Adrenal gland (tissue), 12 donors: ENCODE results near the gene APOC3. TPM values are rescaled to one million over a fixed set of nuclear protein-coding genes. Genes with fewer than 3 reads are reported as not detected.

ENCODE experiments used
- DNase-seq, 7 donors: peaks; one replicate each; pipeline ENCODE4 v3.0.0-alpha.2; 2019 to 2020
- H3K27ac ChIP-seq, 5 donors: fragments of 200-600 bp; sonication (generic) in 4 of 5; 1 replicate in 3 of 5; 2 replicates in 2 of 5; pipeline versions ENCODE4 v1.5.1 to v1.8.0; 2016 to 2020; ENCODE audit warnings: mild to moderate bottlenecking in 1 of 5
- H3K27me3 ChIP-seq: fragments of 200-600 bp; 2 replicates; pipeline ENCODE4 v1.8.0; 2021
- H3K36me3 ChIP-seq, 2 donors: fragments of 200-600 bp; replicated peaks in 1 of 2; 1 replicate in 1 of 2; 2 replicates in 1 of 2; pipeline versions ENCODE4 v1.5.1 to v1.8.0; 2018 to 2022
- H3K4me1 ChIP-seq, 2 donors: fragments of 200-600 bp; replicated peaks in 1 of 2; 1 replicate in 1 of 2; 2 replicates in 1 of 2; pipeline versions ENCODE4 v1.5.1 to v1.8.0; 2018 to 2021
- H3K4me3 ChIP-seq, 4 donors: fragments of 200-600 bp; sonication (generic) in 3 of 4; one replicate each; pipeline ENCODE4 v1.5.1; 2016 to 2018
- H3K9me3 ChIP-seq, 3 donors: fragments of 200-600 bp; sonication (generic) in 1 of 3; replicated peaks in 1 of 3; 1 replicate in 2 of 3; 2 replicates in 1 of 3; pipeline versions ENCODE4 v1.5.1 to v1.8.0; 2016 to 2021
- POLR2A ChIP-seq, 2 donors: fragments of 450-650 bp; IDR thresholded peaks; one replicate each; pipeline ENCODE4 v1.6.1; 2017; ENCODE audit warnings: antibody characterized with exemption in 2 of 2, mild to moderate bottlenecking in 2 of 2, moderate library complexity in 1 of 2
- WGBS, 4 donors: extraction: QIAGEN DNeasy Blood & Tissue Kit in 2 of 4; methylation state at CpG; one replicate each; pipeline versions ENCODE4 v1.1.5 to v1.1.7; 2013 to 2017; 5-methylcytosine and 5-hydroxymethylcytosine counted together
- intact Hi-C, 2 donors: fragments of 100-400 bp; cut with DNase I; formaldehyde crosslinking; loops; one replicate each; pipeline versions ENCODE4 v1.14.1 to v1.15.0; 2022 to 2023
- polyA plus RNA-seq, 3 donors: library from polyadenylated mRNA; stranded (reverse); fragments of 200-250 nt in 2 of 3; fragments of 350-450 nt in 1 of 3; fragmentation: Illumina TruSeq in 1 of 3; extraction: RNeasy Lipid Tissue Mini Kit (QIAGEN cat#74804) in 1 of 3; gene quantifications; one replicate each; pipeline ENCODE4 v1.2.3, GENCODE V29; 2013 to 2014
- total RNA-seq, 9 donors: library from RNA; depleted of rRNA in 4 of 9; stranded (reverse); fragments of >200 nt in 4 of 9; fragments of 120-200 nt in 1 of 9; fragmentation: NEBNext Ultra II Directional in 1 of 9; extraction: Animal tissue kit (Norgen Biotek cat#: 25700) in 1 of 9; gene quantifications; one replicate each; pipeline versions ENCODE4 v1.1.0 to v1.2.4, GENCODE V29; 2013 to 2023
- TF ChIP-seq, protein P1 (sequence below), 6 experiments: fragments of 450-650 bp in 4 of 6; fragments of 200-600 bp in 2 of 6; sonication (generic) in 1 of 6; IDR thresholded peaks; 1 replicate in 5 of 6; 2 replicates in 1 of 6; pipeline versions ENCODE4 v1.5.1 to v1.8.0; 2016 to 2021; ENCODE audit warnings: antibody characterized with exemption in 6 of 6, mild to moderate bottlenecking in 2 of 6, moderate library complexity in 1 of 6
- donor health status: healthy with polysubstance abuse.
- donor health status: Bipolar disorder and iron deficiency.
- donor health status: DM: yes; HTN: yes; CAD: no.
- donor health status: DM: no; HTN: no; CAD: no.
- donor health status: DM: no; HTN: no; CAD: no.
- donor health status: DM: yes; HTN: yes; CAD: no.

The APOC3 gene
- total and polyA plus RNA-seq, 12 donors = 0.20 to 3.1 (median 1.0) TPM; not detected in 5

DNA sequence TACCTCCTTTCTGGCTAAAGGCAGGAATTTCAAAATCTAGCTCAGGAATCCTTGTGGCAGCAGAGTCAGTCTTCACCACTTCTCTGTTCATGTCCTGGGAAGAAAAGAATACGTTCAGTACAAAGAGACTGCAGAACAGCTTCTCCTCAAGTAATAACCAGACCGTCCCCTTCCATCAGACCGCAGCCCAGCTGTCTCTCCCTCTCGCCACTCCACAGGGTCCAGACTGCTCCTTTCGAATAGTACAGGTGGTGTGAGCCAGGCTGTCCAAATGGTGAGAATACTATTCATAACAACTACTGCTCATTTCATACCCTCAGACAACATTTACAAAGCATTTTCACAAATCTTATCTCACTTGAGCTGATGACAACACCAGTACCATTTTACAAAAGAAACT lies 42.7 kb upstream of the APOC3 start:
- no peak for DNase-seq
- TF ChIP-seq, protein P1, sequence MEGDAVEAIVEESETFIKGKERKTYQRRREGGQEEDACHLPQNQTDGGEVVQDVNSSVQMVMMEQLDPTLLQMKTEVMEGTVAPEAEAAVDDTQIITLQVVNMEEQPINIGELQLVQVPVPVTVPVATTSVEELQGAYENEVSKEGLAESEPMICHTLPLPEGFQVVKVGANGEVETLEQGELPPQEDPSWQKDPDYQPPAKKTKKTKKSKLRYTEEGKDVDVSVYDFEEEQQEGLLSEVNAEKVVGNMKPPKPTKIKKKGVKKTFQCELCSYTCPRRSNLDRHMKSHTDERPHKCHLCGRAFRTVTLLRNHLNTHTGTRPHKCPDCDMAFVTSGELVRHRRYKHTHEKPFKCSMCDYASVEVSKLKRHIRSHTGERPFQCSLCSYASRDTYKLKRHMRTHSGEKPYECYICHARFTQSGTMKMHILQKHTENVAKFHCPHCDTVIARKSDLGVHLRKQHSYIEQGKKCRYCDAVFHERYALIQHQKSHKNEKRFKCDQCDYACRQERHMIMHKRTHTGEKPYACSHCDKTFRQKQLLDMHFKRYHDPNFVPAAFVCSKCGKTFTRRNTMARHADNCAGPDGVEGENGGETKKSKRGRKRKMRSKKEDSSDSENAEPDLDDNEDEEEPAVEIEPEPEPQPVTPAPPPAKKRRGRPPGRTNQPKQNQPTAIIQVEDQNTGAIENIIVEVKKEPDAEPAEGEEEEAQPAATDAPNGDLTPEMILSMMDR (IDR thresholded peaks at IDR 0.05) = no peak
- no peak for TF ChIP-seq POLR2A (IDR thresholded peaks at IDR 0.05)
- H3K9me3 ChIP-seq = no peaks in the 10 kb centered on the region
- H3K27ac ChIP-seq = no peak overlapping the region
- H3K4me3 ChIP-seq = peak overlapping the region in 3 of 4 donors; percentile 30 to 97 (median 77)
- 60 to 68% (median 64%) methylated on average over 5 of the region's 5 CpGs for WGBS, 4 donors
- peaks cover 0 to 43% of the 10 kb centered on the region in 2 donors for H3K36me3 ChIP-seq
- no peaks in the 10 kb centered on the region for H3K27me3 ChIP-seq
- H3K4me1 ChIP-seq = peaks cover 0 to 9% of the 10 kb centered on the region in 2 donors
- intact Hi-C loops = loop anchor here in 1 of 2 donors (10.0 kb wide), 1 partner anchor 438 kb away; no protein-coding TSS in a partner anchor

DNA sequence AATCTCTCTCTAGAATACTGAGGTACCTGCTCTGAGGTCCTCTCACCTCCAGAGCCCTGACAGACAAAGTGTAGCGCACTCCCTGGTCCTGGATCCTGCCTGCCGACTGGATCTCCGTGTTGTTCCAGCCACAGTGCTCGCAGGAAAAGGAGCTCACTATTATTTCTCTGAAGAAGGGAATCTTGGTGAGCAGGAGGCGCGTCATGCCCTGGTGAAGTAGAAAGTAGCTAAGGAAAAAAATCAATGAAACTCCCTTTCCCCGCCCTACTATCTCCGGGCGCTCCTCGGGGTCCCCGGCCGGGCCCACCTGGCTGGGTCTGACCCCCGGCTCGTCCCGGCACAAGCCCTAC lies 42.3 kb upstream of the APOC3 start:
- intact Hi-C loops = loop anchor here in 1 of 2 donors (10.0 kb wide), 1 partner anchor 437 kb away; no protein-coding TSS in a partner anchor
- Histone ChIP-seq H3K27me3 (no peaks in the 10 kb centered on the region), H3K36me3 (peaks cover 0 to 39% of the 10 kb centered on the region in 2 donors), H3K9me3 (no peaks in the 10 kb centered on the region), H3K4me3 (peak overlapping the region; percentile 30 to 97 (median 81)), H3K27ac (peak overlapping the region in 4 of 5 donors; percentile 61 to 83 (median 76)), H3K4me1 (peaks cover 0 to 9% of the 10 kb centered on the region in 2 donors)
- DNase-seq = peak in 1 of 7 donors; percentile 13
- 0 to 1% (median 0%) methylated on average over 11 to 15 of the region's 15 CpGs for WGBS, 4 donors
- no peak for TF ChIP-seq POLR2A (IDR thresholded peaks at IDR 0.05)
- TF ChIP-seq, protein P1 (IDR thresholded peaks at IDR 0.05) = no peak

- 0 to 2% (median 1%) methylated on average over 28 to 56 of the region's 56 CpGs for WGBS, 4 donors
- DNase-seq = peak; percentile 76 to 89 (median 79)
- H3K36me3 ChIP-seq = peaks cover 0 to 34% of the 10 kb centered on the region in 2 donors
- TF ChIP-seq, protein P1 (IDR thresholded peaks at IDR 0.05) = peak in 3 of 6 experiments; percentile 13 to 25 (median 20)
- TF ChIP-seq POLR2A (IDR thresholded peaks at IDR 0.05) = peak in 1 of 2 donors; percentile 48
- intact Hi-C loops = loop anchor here in 1 of 2 donors (10.0 kb wide), 1 partner anchor 437 kb away; no protein-coding TSS in a partner anchor
- no peaks in the 10 kb centered on the region for H3K9me3 ChIP-seq
- H3K4me1 ChIP-seq = peaks cover 0 to 9% of the 10 kb centered on the region in 2 donors
- H3K4me3 ChIP-seq = peak within 1 kb of the TSS; percentile 30 to 97 (median 81)
- peak within 1 kb of the TSS; percentile 41 to 83 (median 68) for H3K27ac ChIP-seq
- no peaks in the 10 kb centered on the region for H3K27me3 ChIP-seq
Observed at GRCh38 chr11:116787786-116788486, 41.8 kb upstream of the APOC3 start, which contains the start of gene ZPR1. ZPR1 (minus strand) TSS chr11:116788023; CDS start chr11:116787990, 33 bp downstream.

DNA sequence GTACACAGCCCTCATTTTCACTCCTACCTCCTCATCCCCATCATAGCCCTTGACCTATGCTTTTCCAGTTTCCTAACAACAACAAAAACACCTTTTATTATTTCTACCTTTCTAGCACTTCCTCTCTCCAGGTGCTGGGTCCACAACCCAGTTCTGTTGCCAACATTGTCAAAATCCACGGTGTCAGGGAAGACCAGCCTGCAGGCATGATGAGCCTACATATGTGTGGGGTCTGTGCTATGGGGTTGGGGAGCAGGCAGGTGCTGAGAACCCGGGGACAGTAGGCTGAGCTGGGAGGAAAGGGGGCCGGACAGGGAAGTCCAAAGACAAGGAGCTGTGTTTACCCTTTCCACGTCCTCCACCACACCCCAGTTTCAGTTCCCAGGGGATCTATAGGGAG lies 41.2 kb upstream of the APOC3 start:
- Histone ChIP-seq H3K4me3 (peak overlapping the region; percentile 1 to 97 (median 54)), H3K4me1 (peaks cover 0 to 9% of the 10 kb centered on the region in 2 donors), H3K27ac (peak overlapping the region in 2 of 5 donors; percentile 83), H3K36me3 (peaks cover 0 to 28% of the 10 kb centered on the region in 2 donors), H3K9me3 (no peaks in the 10 kb centered on the region), H3K27me3 (no peaks in the 10 kb centered on the region)
- WGBS, 4 donors = 63 to 69% (median 64%) methylated on average over 4 of the region's 4 CpGs
- DNase-seq = no peak
- TF ChIP-seq POLR2A (IDR thresholded peaks at IDR 0.05) = no peak
- TF ChIP-seq, protein P1 (IDR thresholded peaks at IDR 0.05) = no peak
- intact Hi-C loops = loop anchor here in 1 of 2 donors (10.0 kb wide), 1 partner anchor 436 kb away; no protein-coding TSS in a partner anchor
